Measurements from ENCODE around the gene SFXN3.
"Not testable (repeated sequence)": the region's sequence is repeated elsewhere in the genome, so short reads cannot be mapped to it uniquely, and the experiment has no call there.

Gene SFXN3

DNA sequence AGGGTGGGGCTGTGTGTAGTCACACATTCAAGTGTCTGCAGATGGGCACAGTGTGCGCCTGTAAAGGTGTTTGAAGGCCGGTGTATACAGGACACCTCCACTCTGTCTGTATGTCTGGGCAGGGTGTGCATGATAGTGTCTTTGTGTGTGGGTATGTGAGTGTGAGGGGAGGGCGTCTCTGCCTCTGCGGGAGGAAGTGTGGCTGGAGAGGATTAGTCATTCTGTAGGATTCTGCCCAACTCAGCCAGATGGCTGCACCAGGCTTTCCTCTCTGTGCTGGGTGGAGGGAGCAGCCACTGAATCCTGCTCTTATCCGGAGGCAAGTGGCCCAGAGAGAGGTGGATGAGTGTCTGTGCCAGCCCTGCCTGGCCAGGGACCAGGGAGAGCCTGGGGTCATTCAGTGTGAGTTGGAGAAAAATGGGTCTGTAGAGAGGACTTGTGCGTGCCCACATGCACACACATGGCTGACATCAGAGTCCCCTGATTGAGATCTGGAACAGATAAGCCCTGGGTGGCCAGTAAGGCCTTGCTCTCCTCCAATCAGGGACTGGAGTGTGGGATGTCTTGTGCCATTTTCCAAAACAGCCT lies 1.7 kb downstream of the SFXN3 start:
- no peaks in the 10 kb centered on the region for H3K9me3 Mint-ChIP-seq
- H3K4me3 Mint-ChIP-seq, result peak overlapping the region; percentile 77
- DNase-seq, result peak; percentile 72
- peaks cover 28% of the 10 kb centered on the region for H3K4me1 Mint-ChIP-seq (ENCODE audit: low read depth)
- peaks cover 29% of the 10 kb centered on the region for H3K36me3 Mint-ChIP-seq (ENCODE audit: low read depth)
- peaks cover 8% of the 10 kb centered on the region for H3K27me3 Mint-ChIP-seq
- H3K27ac Mint-ChIP-seq, result peak overlapping the region; percentile 90

- H3K36me3 Mint-ChIP-seq (ENCODE audit: low read depth), result peaks cover 34% of the 10 kb centered on the region
- peaks cover 8% of the 10 kb centered on the region for H3K27me3 Mint-ChIP-seq
- peak overlapping the region; percentile 63 for H3K27ac Mint-ChIP-seq
- H3K4me1 Mint-ChIP-seq (ENCODE audit: low read depth), result peaks cover 28% of the 10 kb centered on the region
- no peak for DNase-seq
- H3K4me3 Mint-ChIP-seq, result peak overlapping the region; percentile 77
- H3K9me3 Mint-ChIP-seq, result no peaks in the 10 kb centered on the region
Observed at GRCh38 chr10:101033276-101033675, 2.2 kb downstream of the SFXN3 start.

- not testable (repeated sequence) for H3K27ac Mint-ChIP-seq
- H3K36me3 Mint-ChIP-seq (ENCODE audit: low read depth), result peaks cover 40% of the 10 kb centered on the region
Observed at GRCh38 chr10:101034404-101034803, 3.4 kb downstream of the SFXN3 start.

GRCh38 chr10:101035314-101035713 lies 4.3 kb downstream of the SFXN3 start:
- no peak overlapping the region for H3K4me3 Mint-ChIP-seq
- no peaks in the 10 kb centered on the region for H3K27me3 Mint-ChIP-seq
- peaks cover 40% of the 10 kb centered on the region for H3K36me3 Mint-ChIP-seq (ENCODE audit: low read depth)
- DNase-seq, result no peak
- H3K9me3 Mint-ChIP-seq, result no peaks in the 10 kb centered on the region
- H3K4me1 Mint-ChIP-seq (ENCODE audit: low read depth), result peaks cover 27% of the 10 kb centered on the region
- H3K27ac Mint-ChIP-seq, result no peak overlapping the region

More at GRCh38 chr10:101034404-101034803, 3.4 kb downstream of the SFXN3 start:
- not testable (repeated sequence) for H3K27me3 Mint-ChIP-seq, DNase-seq, H3K4me3 Mint-ChIP-seq, H3K9me3 Mint-ChIP-seq
- H3K4me1 Mint-ChIP-seq (ENCODE audit: low read depth), result peaks cover 28% of the 10 kb centered on the region

- H3K36me3 Mint-ChIP-seq (ENCODE audit: low read depth), result peaks cover 41% of the 10 kb centered on the region
- H3K27ac Mint-ChIP-seq, result no peak overlapping the region
- DNase-seq, result no peak
- no peaks in the 10 kb centered on the region for H3K27me3 Mint-ChIP-seq
- H3K9me3 Mint-ChIP-seq, result no peaks in the 10 kb centered on the region
- no peak overlapping the region for H3K4me3 Mint-ChIP-seq
- H3K4me1 Mint-ChIP-seq (ENCODE audit: low read depth), result peaks cover 25% of the 10 kb centered on the region
Observed at GRCh38 chr10:101035916-101036702, 5.1 kb downstream of the SFXN3 start.

GRCh38 chr10:101036726-101037125 lies 5.7 kb downstream of the SFXN3 start:
- Mint-ChIP-seq H3K4me3 (no peak overlapping the region), H3K27ac (no peak overlapping the region), H3K4me1 (ENCODE audit: low read depth) (peaks cover 21% of the 10 kb centered on the region), H3K36me3 (ENCODE audit: low read depth) (peaks cover 37% of the 10 kb centered on the region), H3K9me3 (no peaks in the 10 kb centered on the region), H3K27me3 (no peaks in the 10 kb centered on the region)
- no peak for DNase-seq

GRCh38 chr10:101038484-101038883 lies 7.5 kb downstream of the SFXN3 start:
- Mint-ChIP-seq H3K4me1 (ENCODE audit: low read depth) (peaks cover 25% of the 10 kb centered on the region), H3K36me3 (ENCODE audit: low read depth) (peaks cover 37% of the 10 kb centered on the region), H3K27me3 (no peaks in the 10 kb centered on the region), H3K4me3 (no peak overlapping the region), H3K27ac (no peak overlapping the region), H3K9me3 (no peaks in the 10 kb centered on the region)
- DNase-seq, result no peak

DNA sequence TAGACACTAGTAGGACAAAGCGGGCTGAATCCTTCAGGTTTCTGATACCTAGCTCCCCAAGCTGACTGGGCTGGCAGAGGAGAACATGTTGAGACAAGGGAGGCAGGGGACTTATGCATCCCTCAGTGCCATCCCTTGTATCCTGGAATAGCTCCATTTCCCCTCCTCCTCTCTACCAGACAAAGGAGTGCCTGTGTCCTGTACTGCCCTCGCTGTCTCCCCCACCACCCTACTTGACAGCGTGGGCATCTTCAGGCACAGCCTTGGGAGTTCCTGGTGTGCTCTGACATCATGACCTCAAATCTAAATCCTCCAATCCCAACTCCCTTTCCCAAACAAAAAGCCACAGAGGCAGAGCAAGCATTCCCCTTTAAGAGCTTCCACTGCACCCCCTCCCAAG lies 9.0 kb downstream of the SFXN3 start:
- Mint-ChIP-seq H3K36me3 (ENCODE audit: low read depth) (peaks cover 37% of the 10 kb centered on the region), H3K9me3 (no peaks in the 10 kb centered on the region), H3K27me3 (peaks cover 4% of the 10 kb centered on the region), H3K4me3 (no peak overlapping the region), H3K27ac (no peak overlapping the region), H3K4me1 (ENCODE audit: low read depth) (peaks cover 22% of the 10 kb centered on the region)
- DNase-seq, result no peak

- Mint-ChIP-seq H3K27me3 (peaks cover 8% of the 10 kb centered on the region), H3K4me1 (ENCODE audit: low read depth) (peaks cover 22% of the 10 kb centered on the region), H3K9me3 (no peaks in the 10 kb centered on the region), H3K36me3 (ENCODE audit: low read depth) (peaks cover 32% of the 10 kb centered on the region), H3K4me3 (no peak overlapping the region), H3K27ac (peak overlapping the region; percentile 45)
- DNase-seq, result no peak
Observed at GRCh38 chr10:101040851-101041250, 9.8 kb downstream of the SFXN3 start.

DNA sequence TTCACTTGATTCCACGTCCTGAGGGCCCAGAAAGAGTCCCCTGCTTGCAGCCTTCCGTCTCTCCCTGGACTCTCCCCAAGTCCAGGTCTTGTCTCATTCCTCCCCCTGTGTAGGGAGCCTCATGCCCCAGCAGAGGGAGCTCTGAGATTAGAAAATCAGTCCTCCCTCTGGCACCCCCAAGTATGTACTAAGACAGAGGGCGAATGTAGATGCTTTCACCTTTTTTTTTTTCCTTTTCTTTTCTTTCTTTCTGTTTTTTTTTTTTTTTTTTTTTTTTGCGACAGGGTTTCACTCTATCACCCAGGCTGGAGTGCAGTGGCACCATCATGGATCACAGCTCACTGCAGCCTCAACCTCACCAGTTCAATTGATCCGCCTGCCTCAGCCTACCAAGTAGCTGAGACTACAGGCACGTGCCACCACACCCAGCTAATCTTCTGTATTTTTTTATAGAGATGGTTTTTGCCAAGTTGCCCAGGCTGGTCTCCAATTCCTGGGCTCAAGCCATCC lies 10.3 kb downstream of the SFXN3 start:
- Mint-ChIP-seq H3K4me3 (no peak overlapping the region), H3K27ac (peak overlapping the region; percentile 45), H3K9me3 (no peaks in the 10 kb centered on the region), H3K4me1 (ENCODE audit: low read depth) (peaks cover 22% of the 10 kb centered on the region), H3K36me3 (ENCODE audit: low read depth) (peaks cover 27% of the 10 kb centered on the region), H3K27me3 (peaks cover 10% of the 10 kb centered on the region)
- peak; percentile 74 for DNase-seq

- DNase-seq, result no peak
- Mint-ChIP-seq H3K36me3 (ENCODE audit: low read depth) (peaks cover 19% of the 10 kb centered on the region), H3K9me3 (no peaks in the 10 kb centered on the region), H3K27me3 (peaks cover 18% of the 10 kb centered on the region), H3K27ac (peak overlapping the region; percentile 93), H3K4me1 (ENCODE audit: low read depth) (peaks cover 22% of the 10 kb centered on the region), H3K4me3 (peak overlapping the region; percentile 86)
Observed at GRCh38 chr10:101042118-101042517, 11.1 kb downstream of the SFXN3 start.

GRCh38 chr10:101042667-101043362 lies 11.8 kb downstream of the SFXN3 start:
- peaks cover 25% of the 10 kb centered on the region for H3K27me3 Mint-ChIP-seq
- peaks cover 22% of the 10 kb centered on the region for H3K4me1 Mint-ChIP-seq (ENCODE audit: low read depth)
- no peaks in the 10 kb centered on the region for H3K9me3 Mint-ChIP-seq
- H3K36me3 Mint-ChIP-seq (ENCODE audit: low read depth), result peaks cover 12% of the 10 kb centered on the region
- DNase-seq, result peak; percentile 93
- H3K4me3 Mint-ChIP-seq, result peak overlapping the region; percentile 86
- H3K27ac Mint-ChIP-seq, result peak overlapping the region; percentile 93

GRCh38 chr10:101043363-101043707 lies 12.3 kb downstream of the SFXN3 start:
- H3K4me3 Mint-ChIP-seq, result peak overlapping the region; percentile 86
- peaks cover 8% of the 10 kb centered on the region for H3K36me3 Mint-ChIP-seq (ENCODE audit: low read depth)
- peaks cover 30% of the 10 kb centered on the region for H3K27me3 Mint-ChIP-seq
- no peaks in the 10 kb centered on the region for H3K9me3 Mint-ChIP-seq
- no peak for DNase-seq
- H3K27ac Mint-ChIP-seq, result peak overlapping the region; percentile 93
- peaks cover 23% of the 10 kb centered on the region for H3K4me1 Mint-ChIP-seq (ENCODE audit: low read depth)

DNA sequence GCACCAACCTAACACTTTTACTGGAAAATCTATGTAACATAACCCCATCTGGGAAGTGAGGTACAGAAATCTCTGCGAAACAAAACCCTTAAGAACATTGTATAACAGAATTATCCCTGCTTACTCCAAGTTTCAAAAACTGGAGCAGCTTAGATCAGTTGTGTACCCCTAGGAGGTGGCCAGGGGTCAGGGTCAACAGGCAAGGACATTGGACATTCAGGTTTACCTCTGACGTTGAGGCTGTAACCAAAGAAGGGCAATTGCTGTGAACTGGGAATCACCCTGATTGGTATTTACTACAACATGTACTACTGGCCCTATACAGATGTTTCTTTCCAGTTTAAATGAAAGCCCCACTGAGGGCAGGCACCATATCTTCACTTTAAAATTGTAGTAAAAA lies 13.1 kb downstream of the SFXN3 start:
- peaks cover 4% of the 10 kb centered on the region for H3K36me3 Mint-ChIP-seq (ENCODE audit: low read depth)
- peaks cover 38% of the 10 kb centered on the region for H3K27me3 Mint-ChIP-seq
- no peaks in the 10 kb centered on the region for H3K9me3 Mint-ChIP-seq
- no peak overlapping the region for H3K27ac Mint-ChIP-seq
- no peak overlapping the region for H3K4me3 Mint-ChIP-seq
- no peak for DNase-seq
- H3K4me1 Mint-ChIP-seq (ENCODE audit: low read depth), result peaks cover 26% of the 10 kb centered on the region
